OCI-LY1 (cell line): ENCODE data around the gene CAMK2D.

ENCODE experiments used
- EZH2 ChIP-seq: fragments of 200-600 bp; sonication (generic), shearing (Covaris generic); IDR thresholded peaks from 2 replicates; pipeline ENCODE4 v1.8.0; 2017; ENCODE audit warnings: borderline replicate concordance, mixed run types, mild to moderate bottlenecking, antibody characterized with exemption, low read length, moderate library complexity, mixed read lengths
- TF ChIP-seq, protein P1 (sequence below): fragments of 200-600 bp; sonication (generic), shearing (Covaris generic); IDR thresholded peaks from 2 replicates; pipeline ENCODE4 v1.5.1; 2017; ENCODE audit warnings: mild to moderate bottlenecking, antibody characterized with exemption, low read length, moderate library complexity, mixed read lengths

- TF ChIP-seq, protein P1, sequence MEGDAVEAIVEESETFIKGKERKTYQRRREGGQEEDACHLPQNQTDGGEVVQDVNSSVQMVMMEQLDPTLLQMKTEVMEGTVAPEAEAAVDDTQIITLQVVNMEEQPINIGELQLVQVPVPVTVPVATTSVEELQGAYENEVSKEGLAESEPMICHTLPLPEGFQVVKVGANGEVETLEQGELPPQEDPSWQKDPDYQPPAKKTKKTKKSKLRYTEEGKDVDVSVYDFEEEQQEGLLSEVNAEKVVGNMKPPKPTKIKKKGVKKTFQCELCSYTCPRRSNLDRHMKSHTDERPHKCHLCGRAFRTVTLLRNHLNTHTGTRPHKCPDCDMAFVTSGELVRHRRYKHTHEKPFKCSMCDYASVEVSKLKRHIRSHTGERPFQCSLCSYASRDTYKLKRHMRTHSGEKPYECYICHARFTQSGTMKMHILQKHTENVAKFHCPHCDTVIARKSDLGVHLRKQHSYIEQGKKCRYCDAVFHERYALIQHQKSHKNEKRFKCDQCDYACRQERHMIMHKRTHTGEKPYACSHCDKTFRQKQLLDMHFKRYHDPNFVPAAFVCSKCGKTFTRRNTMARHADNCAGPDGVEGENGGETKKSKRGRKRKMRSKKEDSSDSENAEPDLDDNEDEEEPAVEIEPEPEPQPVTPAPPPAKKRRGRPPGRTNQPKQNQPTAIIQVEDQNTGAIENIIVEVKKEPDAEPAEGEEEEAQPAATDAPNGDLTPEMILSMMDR = no peak
- no peak for TF ChIP-seq EZH2
Observed at GRCh38 chr4:113450295-113451080, 311.1 kb downstream of the CAMK2D start.
